HG03439 (cell line): ENCODE data around the gene SRF.
"Not testable (repeated sequence)": the region's sequence is repeated elsewhere in the genome, so short reads cannot be mapped to it uniquely, and the experiment has no call there.

Source experiments
- ATAC-seq: cut with Tn5 transposase; IDR thresholded peaks from one replicate; pipeline ENCODE4 v1.9.1; 2021; ENCODE audit warnings: mild to moderate bottlenecking, moderate library complexity; ENCODE audit not compliant: unreplicated experiment

Gene SRF

GRCh38 chr6:43170931-43171706, at the start of gene SRF:
SRF (plus strand) TSS chr6:43171269; CDS start chr6:43171657, 388 bp downstream.
- ATAC-seq, result peak; percentile 62

DNA sequence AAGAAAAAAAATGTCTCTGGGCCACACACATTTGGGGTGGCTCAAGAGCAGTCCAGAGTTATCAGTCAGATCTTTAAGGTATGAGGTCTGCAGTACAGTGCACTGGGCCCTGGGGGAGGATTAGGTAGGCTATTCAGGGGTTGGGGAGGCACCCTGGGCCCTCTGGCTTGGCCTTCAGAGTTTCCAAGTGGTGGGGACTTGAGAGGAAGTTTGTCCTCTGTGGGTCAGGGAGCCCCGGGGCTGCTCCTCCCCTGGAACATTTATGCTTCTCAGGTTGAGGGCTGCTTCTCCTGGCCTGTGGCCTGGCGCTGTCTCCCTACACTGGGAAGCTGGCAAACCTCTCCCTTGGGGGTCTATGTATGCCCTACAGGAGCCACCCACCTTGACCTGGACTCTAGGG, 48.9 kb upstream of the SRF start:
- no peak for ATAC-seq

GRCh38 chr6:43123461-43124314, 47.4 kb upstream of the SRF start:
- ATAC-seq, result no peak

DNA sequence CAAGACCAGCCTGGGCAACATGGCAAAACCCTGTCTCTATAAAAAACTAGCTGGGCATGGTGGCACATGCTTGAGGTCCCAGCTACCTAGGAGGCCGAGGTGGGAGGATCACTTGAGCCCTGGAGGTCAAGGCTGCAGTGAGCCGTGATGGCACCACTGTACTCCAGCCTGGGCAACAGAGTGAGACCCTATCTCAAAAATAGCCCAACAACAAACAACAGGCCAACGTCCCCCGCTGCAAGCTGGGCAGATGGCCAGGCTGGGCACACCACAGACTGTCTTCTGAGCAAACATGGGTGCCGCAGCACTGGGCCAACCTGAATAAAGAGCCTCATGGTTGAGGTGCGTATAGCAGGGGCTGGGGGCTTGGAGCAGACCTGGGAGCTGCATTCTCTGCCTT, 46.6 kb upstream of the SRF start:
- no peak for ATAC-seq

DNA sequence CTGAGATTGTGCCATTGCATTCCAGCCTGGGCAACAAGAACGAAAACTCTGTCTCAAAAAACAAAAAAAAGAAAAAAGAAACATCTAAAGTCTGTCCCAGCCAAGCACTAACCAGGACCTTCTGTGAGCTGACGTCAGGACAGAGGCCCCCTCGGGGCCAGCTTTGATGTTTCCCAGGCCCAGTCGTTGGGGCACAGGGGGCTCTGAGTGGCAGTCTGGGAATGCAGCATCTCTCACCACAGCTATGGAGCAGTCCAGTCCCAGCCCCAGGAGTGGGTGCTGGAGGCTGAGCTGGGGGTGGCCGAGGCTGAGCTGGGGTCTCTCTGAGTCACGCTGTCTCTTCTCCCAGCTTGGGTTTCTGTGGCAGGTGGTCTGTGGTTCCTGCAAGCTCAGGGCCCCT, 46.0 kb upstream of the SRF start:
- ATAC-seq, result no peak

GRCh38 chr6:43125555-43125954, 45.5 kb upstream of the SRF start:
- no peak for ATAC-seq

DNA sequence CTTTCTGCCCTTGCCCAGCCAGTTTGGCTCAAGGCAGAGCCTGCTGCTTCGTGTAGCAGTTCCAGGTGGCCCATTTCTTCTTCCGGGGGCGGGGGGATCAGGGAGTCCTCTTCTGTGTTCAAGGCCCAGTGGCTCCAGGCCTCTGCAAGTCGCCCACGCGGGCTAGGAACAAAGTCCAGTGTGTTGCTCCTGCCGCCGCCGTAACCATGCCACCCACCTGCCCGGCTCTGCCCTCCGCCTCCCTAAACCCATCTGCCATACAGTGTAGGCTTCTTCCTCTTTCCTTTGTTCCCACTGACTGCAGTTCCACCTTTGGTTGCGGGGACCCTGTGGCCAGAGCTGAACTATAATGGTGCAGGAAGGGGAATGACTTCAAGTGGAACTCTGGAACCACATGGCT, 43.9 kb upstream of the SRF start:
- no peak for ATAC-seq

- no peak for ATAC-seq
Measured at GRCh38 chr6:43127877-43128276, 43.2 kb upstream of the SRF start.

- no peak for ATAC-seq
Measured at GRCh38 chr6:43128926-43129325, 42.1 kb upstream of the SRF start.

DNA sequence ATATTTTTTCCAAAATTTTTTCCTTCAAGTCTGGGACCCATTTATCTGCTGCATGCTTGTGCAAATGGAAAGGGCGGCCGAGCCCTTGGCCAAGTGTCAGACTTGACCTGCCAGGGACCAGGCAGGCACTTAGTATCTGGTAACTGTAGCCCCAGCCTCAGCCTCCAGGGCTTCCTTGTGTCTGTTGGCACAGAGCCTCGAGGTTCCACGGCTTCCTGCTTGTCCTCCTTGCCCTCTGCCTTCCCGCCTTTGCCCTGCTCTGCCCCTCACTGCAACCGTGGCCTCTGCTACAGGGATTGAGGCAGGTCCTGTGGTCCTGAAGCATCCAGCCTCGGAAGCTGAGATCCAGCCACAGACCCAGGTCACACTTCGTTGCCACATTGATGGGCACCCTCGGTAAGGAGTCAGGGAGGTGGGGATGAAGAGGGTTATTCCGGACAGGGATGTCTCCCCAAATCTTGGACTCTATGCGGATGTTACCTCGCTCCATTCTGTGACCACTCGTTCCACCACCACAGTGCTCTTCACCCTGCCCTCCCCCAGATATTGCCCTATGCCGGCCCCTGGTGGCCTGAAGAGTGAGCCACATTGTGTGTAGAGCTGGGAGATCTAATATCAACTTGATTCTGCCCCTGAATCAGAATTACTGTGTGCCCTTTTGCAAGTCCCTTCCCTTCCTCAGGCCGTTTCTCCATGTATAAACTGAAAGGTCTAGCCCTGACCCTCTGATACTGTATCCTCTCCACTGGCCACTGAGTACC, 41.5 kb upstream of the SRF start:
- no peak for ATAC-seq

DNA sequence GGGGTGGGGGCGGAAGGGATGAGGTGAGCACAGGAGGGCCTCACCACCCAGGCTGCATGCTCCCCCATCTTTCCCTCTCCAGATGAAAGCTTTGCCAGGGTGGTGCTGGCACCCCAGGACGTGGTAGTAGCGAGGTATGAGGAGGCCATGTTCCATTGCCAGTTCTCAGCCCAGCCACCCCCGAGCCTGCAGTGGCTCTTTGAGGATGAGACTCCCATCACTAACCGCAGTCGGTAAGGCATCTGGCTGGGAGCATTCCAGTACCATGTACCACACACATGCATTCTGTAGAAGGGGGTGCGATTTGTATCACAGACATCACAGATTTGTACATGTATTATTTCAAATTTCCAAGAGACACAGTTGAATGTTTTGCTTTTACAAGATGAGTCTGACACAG, 40.6 kb upstream of the SRF start:
- no peak for ATAC-seq

DNA sequence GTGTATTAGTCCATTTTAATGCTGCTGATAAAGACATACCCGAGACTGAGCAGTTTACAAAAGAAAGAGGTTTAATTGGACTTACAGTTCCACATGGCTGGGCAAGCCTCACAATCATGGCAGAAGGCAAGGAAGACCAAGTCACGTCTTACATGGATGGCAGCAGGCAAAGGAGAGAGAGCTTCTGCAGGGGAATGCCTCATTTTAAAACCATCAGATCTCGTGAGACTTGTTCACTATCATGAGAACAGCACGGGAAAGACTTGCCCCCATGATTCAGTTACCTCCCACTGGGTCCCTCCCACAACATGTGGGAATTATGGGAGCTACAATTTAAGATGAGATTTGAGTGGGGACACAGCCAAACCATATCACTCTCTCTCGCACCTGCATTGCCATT, 39.7 kb upstream of the SRF start:
- not testable (repeated sequence) for ATAC-seq

- ATAC-seq, result no peak
Measured at GRCh38 chr6:43138267-43138666, 32.8 kb upstream of the SRF start.

- ATAC-seq, result not testable (repeated sequence)
Measured at GRCh38 chr6:43139973-43140372, 31.1 kb upstream of the SRF start.

- ATAC-seq, result no peak
Measured at GRCh38 chr6:43141644-43142043, 29.4 kb upstream of the SRF start.

DNA sequence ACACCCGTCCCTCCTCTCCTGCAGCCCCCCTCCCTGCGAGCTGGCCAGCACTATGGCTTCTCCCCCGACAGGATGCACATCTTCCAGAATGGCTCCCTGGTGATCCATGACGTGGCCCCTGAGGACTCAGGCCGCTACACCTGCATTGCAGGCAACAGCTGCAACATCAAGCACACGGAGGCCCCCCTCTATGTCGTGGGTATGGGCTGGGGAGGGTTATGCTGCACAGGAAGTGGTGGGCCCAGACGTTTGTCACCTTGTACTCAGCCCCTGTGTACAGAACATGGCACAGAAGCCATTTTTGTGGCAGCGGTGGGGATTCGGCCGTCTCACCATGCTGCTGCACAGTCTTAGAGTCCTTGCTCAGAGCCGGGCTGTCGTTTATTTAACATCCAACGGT, 29.0 kb upstream of the SRF start:
- no peak for ATAC-seq

- peak; percentile 70 for ATAC-seq
Measured at GRCh38 chr6:43143235-43144128, 27.6 kb upstream of the SRF start.

GRCh38 chr6:43144879-43145278, 26.2 kb upstream of the SRF start:
- ATAC-seq, result no peak

- ATAC-seq, result no peak
Measured at GRCh38 chr6:43146261-43146660, 24.8 kb upstream of the SRF start.
